Panc1 (cell line): Measurements from ENCODE around the gene NUDT22. TPM values are rescaled to one million over a fixed set of nuclear protein-coding genes. Genes with fewer than 3 reads are reported as not detected.

ENCODE experiments used
- ATAC-seq: fragments of 200-7000 bp; cut with Tn5 transposase; 2 replicates; pipeline ENCODE4 v1.9.1; 2020; ENCODE audit warnings: mild to moderate bottlenecking, moderate library complexity
- BruUV-seq: library from RNA; stranded (reverse); fragments of 400-500 nt; replicated peaks from 2 replicates; lab custom pipeline; 2021; lab: Mats Ljungman, UMichigan
- CTCF ChIA-PET: fragments of 300-600 bp; sonication (Branson Sonifier 250); formaldehyde crosslinking; loops from one replicate; lab custom pipeline; 2022; ENCODE audit warnings: antibody characterized with exemption; lab: Charles Lee
- POLR2A ChIA-PET: fragments of 300-600 bp; sonication (Branson Sonifier 250); formaldehyde crosslinking; loops from one replicate; lab custom pipeline; 2022; ENCODE audit warnings: antibody characterized with exemption; lab: Charles Lee
- DNase-seq: peaks from one replicate; pipeline ENCODE4 v3.0.0-alpha.2; 2010; ENCODE audit warnings: low read depth, low spot score
- H3K27ac ChIP-seq: 2 replicates; pipeline ENCODE4 v1.5.1; 2011; ENCODE audit warnings: mild to moderate bottlenecking, low read length, inconsistent platforms
- H3K27me3 ChIP-seq: fragments of 200-500 bp; sonication (Bioruptor generic); 2 replicates; pipeline ENCODE4 v1.6.0; 2014; ENCODE audit warnings: low read length, inconsistent platforms; ENCODE audit not compliant: control insufficient read depth, insufficient read depth
- H3K36me3 ChIP-seq: fragments of 200-500 bp; sonication (Bioruptor generic); 2 replicates; pipeline ENCODE4 v1.5.1; 2014; ENCODE audit warnings: inconsistent platforms, mild to moderate bottlenecking, low read length, moderate library complexity; ENCODE audit not compliant: control insufficient read depth, insufficient read depth
- H3K4me1 ChIP-seq: 2 replicates; pipeline ENCODE4 v1.5.1; 2011; ENCODE audit warnings: inconsistent platforms, mild to moderate bottlenecking, low read length, moderate library complexity; ENCODE audit not compliant: control insufficient read depth, insufficient read depth
- H3K4me3 ChIP-seq, 2 experiments: 2 replicates each; pipeline ENCODE4 v1.5.1; 2011 to 2012; ENCODE audit warnings: low read depth in 2 of 2, low read length in 2 of 2, mild to moderate bottlenecking in 2 of 2, inconsistent platforms in 1 of 2, moderate library complexity in 1 of 2
- H3K9me3 ChIP-seq: fragments of 200-500 bp; sonication (Bioruptor generic); 2 replicates; pipeline ENCODE4 v1.5.1; 2014; ENCODE audit warnings: low read depth, mild to moderate bottlenecking, inconsistent platforms, low read length, moderate library complexity; ENCODE audit not compliant: control insufficient read depth, insufficient read depth
- POLR2AphosphoS5 ChIP-seq: IDR thresholded peaks from 2 replicates; pipeline ENCODE4 v1.6.1; 2012; ENCODE audit warnings: mild to moderate bottlenecking, low read depth, low read length, moderate library complexity
- SIN3A ChIP-seq: IDR thresholded peaks from 2 replicates; pipeline ENCODE4 v1.6.1; 2012; ENCODE audit warnings: low read depth, mild to moderate bottlenecking, low read length, moderate library complexity, borderline replicate concordance; ENCODE audit not compliant: insufficient read depth
- TCF7L2 ChIP-seq: IDR thresholded peaks from 2 replicates; pipeline ENCODE4 v1.6.1; 2011; ENCODE audit warnings: mild to moderate bottlenecking, low read depth, low read length, inconsistent platforms
- in situ Hi-C: cut with HindIII; loops from 2 replicates; pipeline ENCODE4 v1.10.0; 2016; ENCODE audit warnings: low sequenced_read_pairs, low pct_unique_long_range_greater_than_20kb
- intact Hi-C: fragments of 100-400 bp; cut with micrococcal nuclease; formaldehyde crosslinking; loops from one replicate; pipeline ENCODE4 v1.10.0; 2022; ENCODE audit not compliant: unreplicated experiment
- total RNA-seq: library from RNA; stranded (reverse); gene quantifications from one replicate; pipeline ENCODE4 v1.2.1, GENCODE V29; 2021; ENCODE audit not compliant: unreplicated experiment
- TF ChIP-seq, protein P1 (sequence below): fragments of 450-650 bp; IDR thresholded peaks from 2 replicates; pipeline ENCODE4 v1.5.1; 2017; ENCODE audit warnings: mild to moderate bottlenecking
- TF ChIP-seq, protein P2 (sequence below), 2 experiments: IDR thresholded peaks; 2 replicates each; pipeline ENCODE4 v1.6.1; 2011 to 2012; ENCODE audit warnings: low read depth in 2 of 2, control low read depth in 1 of 2, low read length in 1 of 2, mild to moderate bottlenecking in 1 of 2, moderate library complexity in 1 of 2; ENCODE audit not compliant: insufficient read depth in 1 of 2

NUDT22 gene
- total RNA-seq, 1 experiment from 2014 or later = 98.8 TPM

DNA sequence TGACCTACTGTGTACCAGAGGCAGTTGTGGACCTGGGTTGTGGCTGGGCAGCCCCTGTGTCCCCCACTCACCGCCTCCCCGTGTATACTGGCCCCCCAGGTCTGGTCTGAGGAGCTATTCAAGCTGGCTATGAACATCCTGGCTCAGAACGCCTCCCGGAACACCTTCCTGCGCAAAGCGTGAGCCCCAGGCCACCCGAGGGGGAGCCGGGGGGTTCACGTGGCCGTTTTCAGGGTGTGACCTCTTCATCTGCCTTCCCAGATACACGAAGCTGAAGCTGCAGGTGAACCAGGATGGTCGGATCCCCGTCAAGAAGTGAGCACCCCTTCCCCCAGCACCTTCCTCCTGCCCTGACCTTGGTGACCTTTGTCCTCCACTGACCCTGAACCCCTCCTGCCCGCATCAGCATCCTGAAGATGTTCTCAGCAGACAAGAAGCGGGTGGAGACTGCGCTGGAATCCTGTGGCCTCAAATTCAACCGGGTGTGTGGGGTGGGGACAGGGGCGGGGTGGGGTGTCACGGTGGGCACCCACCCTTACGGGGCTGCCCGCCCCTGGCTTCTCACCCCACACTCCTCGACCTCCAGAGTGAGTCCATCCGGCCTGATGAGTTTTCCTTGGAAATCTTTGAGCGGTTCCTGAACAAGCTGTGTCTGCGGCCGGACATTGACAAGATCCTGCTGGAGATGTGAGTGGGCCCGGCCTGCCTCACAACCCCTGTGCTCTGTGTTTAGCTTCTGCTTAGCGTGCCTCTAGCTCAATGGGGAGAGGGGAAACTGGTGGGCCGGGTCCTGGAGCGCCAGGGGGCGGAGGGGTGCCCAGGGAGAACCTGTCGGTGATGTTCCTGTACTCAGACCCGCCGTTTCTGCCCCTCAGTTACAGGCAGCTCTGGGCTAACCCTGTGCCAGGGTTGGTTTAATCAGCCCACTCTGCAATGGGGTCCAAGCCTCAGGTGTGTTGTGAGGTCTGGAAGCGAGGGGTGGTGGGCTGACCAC lies 29.4 kb downstream of the NUDT22 start:
- DNase-seq (no peak), ATAC-seq (no peak)
- intact Hi-C loops = no loop called here
- H3K36me3 ChIP-seq = peaks cover 3% of the 10 kb centered on the region; the same call in 1 of the 2 replicates
- H3K4me3 ChIP-seq = no peak overlapping the region
- POLR2A ChIA-PET = interaction anchor here (0.5 kb wide), 1 partner anchor 22 kb away, joined by 8 read pairs; no protein-coding TSS in a partner anchor
- TF ChIP-seq TCF7L2 (no peak), SIN3A (no peak), POLR2AphosphoS5 (no peak)
- TF ChIP-seq, protein P1, sequence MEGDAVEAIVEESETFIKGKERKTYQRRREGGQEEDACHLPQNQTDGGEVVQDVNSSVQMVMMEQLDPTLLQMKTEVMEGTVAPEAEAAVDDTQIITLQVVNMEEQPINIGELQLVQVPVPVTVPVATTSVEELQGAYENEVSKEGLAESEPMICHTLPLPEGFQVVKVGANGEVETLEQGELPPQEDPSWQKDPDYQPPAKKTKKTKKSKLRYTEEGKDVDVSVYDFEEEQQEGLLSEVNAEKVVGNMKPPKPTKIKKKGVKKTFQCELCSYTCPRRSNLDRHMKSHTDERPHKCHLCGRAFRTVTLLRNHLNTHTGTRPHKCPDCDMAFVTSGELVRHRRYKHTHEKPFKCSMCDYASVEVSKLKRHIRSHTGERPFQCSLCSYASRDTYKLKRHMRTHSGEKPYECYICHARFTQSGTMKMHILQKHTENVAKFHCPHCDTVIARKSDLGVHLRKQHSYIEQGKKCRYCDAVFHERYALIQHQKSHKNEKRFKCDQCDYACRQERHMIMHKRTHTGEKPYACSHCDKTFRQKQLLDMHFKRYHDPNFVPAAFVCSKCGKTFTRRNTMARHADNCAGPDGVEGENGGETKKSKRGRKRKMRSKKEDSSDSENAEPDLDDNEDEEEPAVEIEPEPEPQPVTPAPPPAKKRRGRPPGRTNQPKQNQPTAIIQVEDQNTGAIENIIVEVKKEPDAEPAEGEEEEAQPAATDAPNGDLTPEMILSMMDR = no peak
- TF ChIP-seq, protein P2, sequence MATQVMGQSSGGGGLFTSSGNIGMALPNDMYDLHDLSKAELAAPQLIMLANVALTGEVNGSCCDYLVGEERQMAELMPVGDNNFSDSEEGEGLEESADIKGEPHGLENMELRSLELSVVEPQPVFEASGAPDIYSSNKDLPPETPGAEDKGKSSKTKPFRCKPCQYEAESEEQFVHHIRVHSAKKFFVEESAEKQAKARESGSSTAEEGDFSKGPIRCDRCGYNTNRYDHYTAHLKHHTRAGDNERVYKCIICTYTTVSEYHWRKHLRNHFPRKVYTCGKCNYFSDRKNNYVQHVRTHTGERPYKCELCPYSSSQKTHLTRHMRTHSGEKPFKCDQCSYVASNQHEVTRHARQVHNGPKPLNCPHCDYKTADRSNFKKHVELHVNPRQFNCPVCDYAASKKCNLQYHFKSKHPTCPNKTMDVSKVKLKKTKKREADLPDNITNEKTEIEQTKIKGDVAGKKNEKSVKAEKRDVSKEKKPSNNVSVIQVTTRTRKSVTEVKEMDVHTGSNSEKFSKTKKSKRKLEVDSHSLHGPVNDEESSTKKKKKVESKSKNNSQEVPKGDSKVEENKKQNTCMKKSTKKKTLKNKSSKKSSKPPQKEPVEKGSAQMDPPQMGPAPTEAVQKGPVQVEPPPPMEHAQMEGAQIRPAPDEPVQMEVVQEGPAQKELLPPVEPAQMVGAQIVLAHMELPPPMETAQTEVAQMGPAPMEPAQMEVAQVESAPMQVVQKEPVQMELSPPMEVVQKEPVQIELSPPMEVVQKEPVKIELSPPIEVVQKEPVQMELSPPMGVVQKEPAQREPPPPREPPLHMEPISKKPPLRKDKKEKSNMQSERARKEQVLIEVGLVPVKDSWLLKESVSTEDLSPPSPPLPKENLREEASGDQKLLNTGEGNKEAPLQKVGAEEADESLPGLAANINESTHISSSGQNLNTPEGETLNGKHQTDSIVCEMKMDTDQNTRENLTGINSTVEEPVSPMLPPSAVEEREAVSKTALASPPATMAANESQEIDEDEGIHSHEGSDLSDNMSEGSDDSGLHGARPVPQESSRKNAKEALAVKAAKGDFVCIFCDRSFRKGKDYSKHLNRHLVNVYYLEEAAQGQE (IDR thresholded peaks at IDR 0.05; ENCODE audit: insufficient read depth in 1 of 2, low read depth in 2 of 2, low read length in 1 of 2) = no peak
- no TSS peak for BruUV-seq
- CTCF ChIA-PET = no interaction called here
- in situ Hi-C loops = no loop called here
- H3K4me1 ChIP-seq = peaks cover 13% of the 10 kb centered on the region
- no peak overlapping the region for H3K27ac ChIP-seq
- H3K9me3 ChIP-seq = no peaks in the 10 kb centered on the region
- no peaks in the 10 kb centered on the region for H3K27me3 ChIP-seq

DNA sequence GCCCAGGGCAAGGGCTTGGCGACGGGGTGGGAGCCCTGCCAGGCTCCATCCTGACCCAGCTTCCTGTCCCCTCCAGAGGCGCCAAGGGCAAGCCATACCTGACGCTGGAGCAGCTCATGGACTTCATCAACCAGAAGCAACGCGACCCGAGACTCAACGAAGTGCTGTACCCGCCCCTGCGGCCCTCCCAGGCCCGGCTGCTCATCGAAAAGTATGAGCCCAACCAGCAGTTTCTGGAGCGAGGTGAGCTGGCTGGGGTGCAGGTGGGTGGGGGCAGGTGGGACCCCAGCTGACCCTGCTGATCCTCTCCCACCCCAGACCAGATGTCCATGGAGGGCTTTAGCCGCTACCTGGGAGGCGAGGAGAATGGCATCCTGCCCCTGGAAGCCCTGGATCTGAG lies 30.2 kb downstream of the NUDT22 start:
- in situ Hi-C loops (no loop called here), intact Hi-C loops (no loop called here)
- Histone ChIP-seq H3K27me3 (no peaks in the 10 kb centered on the region), H3K9me3 (no peaks in the 10 kb centered on the region), H3K36me3 (peaks cover 3% of the 10 kb centered on the region; the same call in 1 of the 2 replicates), H3K4me3 (no peak overlapping the region), H3K4me1 (peaks cover 8% of the 10 kb centered on the region), H3K27ac (no peak overlapping the region)
- no peak for DNase-seq
- ChIA-PET POLR2A (no interaction called here), CTCF (no interaction called here)
- no peak for ATAC-seq
- no TSS peak for BruUV-seq
- TF ChIP-seq SIN3A (no peak), POLR2AphosphoS5 (no peak), TCF7L2 (no peak)
- TF ChIP-seq, protein P2 (IDR thresholded peaks at IDR 0.05; ENCODE audit: insufficient read depth in 1 of 2, low read depth in 2 of 2, low read length in 1 of 2) = no peak
- TF ChIP-seq, protein P1 = no peak
